ENCODE data around the gene PTPA. TPM values are rescaled to one million over a fixed set of nuclear protein-coding genes. Genes with fewer than 3 reads are reported as not detected.

The PTPA gene
- total RNA-seq, 1 experiment from 2014 or later: 182 TPM

- H3F3A ChIP-seq (ENCODE audit: insufficient read depth, low read depth): peaks cover 5% of the 10 kb centered on the region; the same call in 1 of the 2 replicates
- ChIA-PET POLR2A (ENCODE audit: unreplicated experiment) (interaction anchor here (0.6 kb wide), 2 partner anchors 921 to 1136 kb away, joined by 3 read pairs; no protein-coding TSS in a partner anchor), CTCF (interaction anchor here (0.5 kb wide), 1 partner anchor 684 kb away, joined by 3 read pairs; no protein-coding TSS in a partner anchor)
- H3K4me2 ChIP-seq: peak overlapping the region; percentile 91
- no peak overlapping the region for H3K27ac ChIP-seq
- H3K4me3 ChIP-seq: peak overlapping the region; percentile 73
- no peaks in the 10 kb centered on the region for H4K20me1 ChIP-seq (ENCODE audit: insufficient read depth)
- BruUV-seq (replicated peaks): no TSS peak
- H3K9me3 ChIP-seq (ENCODE audit: insufficient read depth, low read depth): no peaks in the 10 kb centered on the region
- DNase-seq: no peak
- H3K4me1 ChIP-seq (replicated peaks; ENCODE audit: insufficient read depth): peaks cover 27% of the 10 kb centered on the region
- no peaks in the 10 kb centered on the region for H3K9me2 ChIP-seq (ENCODE audit: insufficient read depth)
- H3K27me3 ChIP-seq (ENCODE audit: insufficient read depth, low read depth): no peaks in the 10 kb centered on the region
- peaks cover 33% of the 10 kb centered on the region for H3K79me2 ChIP-seq (ENCODE audit: low read depth)
- intact Hi-C loops (cut with micrococcal nuclease; ENCODE audit: unreplicated experiment): no loop called here
- TF ChIP-seq EZH2 (IDR thresholded peaks at IDR 0.05; ENCODE audit: low read depth) (no peak), CTCF (conservative IDR thresholded peaks at IDR 0.05) (no peak)
- peak overlapping the region; percentile 91; the same call in 1 of the 2 replicates for H2AFZ ChIP-seq
- no peaks in the 10 kb centered on the region for H3K36me3 ChIP-seq (ENCODE audit: low read depth)
Observed at GRCh38 chr9:129079829-129080228, 31.4 kb upstream of the PTPA start.

- no peaks in the 10 kb centered on the region for H3K36me3 ChIP-seq (ENCODE audit: low read depth)
- H3K27me3 ChIP-seq (ENCODE audit: insufficient read depth, low read depth): no peaks in the 10 kb centered on the region
- no peaks in the 10 kb centered on the region for H3K9me2 ChIP-seq (ENCODE audit: insufficient read depth)
- peaks cover 33% of the 10 kb centered on the region for H3K79me2 ChIP-seq (ENCODE audit: low read depth)
- H2AFZ ChIP-seq: peak overlapping the region; percentile 91
- H3K27ac ChIP-seq: no peak overlapping the region
- TF ChIP-seq EZH2 (IDR thresholded peaks at IDR 0.05; ENCODE audit: low read depth) (no peak), CTCF (conservative IDR thresholded peaks at IDR 0.05) (no peak)
- H3K4me3 ChIP-seq: peak overlapping the region; percentile 73
- H3K9me3 ChIP-seq (ENCODE audit: insufficient read depth, low read depth): no peaks in the 10 kb centered on the region
- H3K4me1 ChIP-seq (replicated peaks; ENCODE audit: insufficient read depth): peaks cover 27% of the 10 kb centered on the region
- POLR2A ChIA-PET (ENCODE audit: unreplicated experiment): interaction anchor here (0.6 kb wide), 3 partner anchors 11 to 1136 kb away, joined by 3 read pairs; no protein-coding TSS in a partner anchor
- peaks cover 5% of the 10 kb centered on the region; the same call in 1 of the 2 replicates for H3F3A ChIP-seq (ENCODE audit: insufficient read depth, low read depth)
- no peaks in the 10 kb centered on the region for H4K20me1 ChIP-seq (ENCODE audit: insufficient read depth)
- intact Hi-C loops (cut with micrococcal nuclease; ENCODE audit: unreplicated experiment): no loop called here
- peak overlapping the region; percentile 91 for H3K4me2 ChIP-seq
- BruUV-seq (replicated peaks): TSS peak; percentile 44
- no peak for DNase-seq
- CTCF ChIA-PET: interaction anchor here (0.5 kb wide), 1 partner anchor 684 kb away, joined by 3 read pairs; no protein-coding TSS in a partner anchor
Observed at GRCh38 chr9:129080298-129080600, 31.0 kb upstream of the PTPA start.

- CTCF ChIA-PET: interaction anchor here (0.7 to 1.4 kb wide), 2 partner anchors 17 to 53 kb away, joined by 3 to 6 read pairs; partner anchors contain the start of gene SH3GLB2
- POLR2A ChIA-PET (ENCODE audit: unreplicated experiment): interaction anchor here (0.5 to 0.7 kb wide), 4 partner anchors 11 to 363 kb away, joined by 3 to 8 read pairs (median 6); partner anchors contain the start of genes CRAT and PTPA
- Histone ChIP-seq H3K27ac (no peak within 1 kb of the TSS), H3K9me3 (ENCODE audit: insufficient read depth, low read depth) (no peaks in the 10 kb centered on the region), H3F3A (ENCODE audit: insufficient read depth, low read depth) (peaks cover 5% of the 10 kb centered on the region; the same call in 1 of the 2 replicates), H3K4me2 (peak within 1 kb of the TSS; percentile 91), H3K36me3 (ENCODE audit: low read depth) (no peaks in the 10 kb centered on the region), H2AFZ (peak within 1 kb of the TSS; percentile 91), H3K4me1 (replicated peaks; ENCODE audit: insufficient read depth) (peaks cover 27% of the 10 kb centered on the region), H3K4me3 (peak within 1 kb of the TSS; percentile 73), H3K27me3 (ENCODE audit: insufficient read depth, low read depth) (no peaks in the 10 kb centered on the region), H3K9me2 (ENCODE audit: insufficient read depth) (no peaks in the 10 kb centered on the region), H4K20me1 (ENCODE audit: insufficient read depth) (no peaks in the 10 kb centered on the region), H3K79me2 (ENCODE audit: low read depth) (peaks cover 33% of the 10 kb centered on the region)
- TF ChIP-seq CTCF (conservative IDR thresholded peaks at IDR 0.05) (no peak), EZH2 (IDR thresholded peaks at IDR 0.05; ENCODE audit: low read depth) (no peak)
- peak; percentile 99 to 100 for DNase-seq
- intact Hi-C loops (cut with micrococcal nuclease; ENCODE audit: unreplicated experiment): loop anchor here (1.0 kb wide), 4 partner anchors 28 to 54 kb away; partner anchors contain the start of genes CRAT and MIGA2
- no TSS peak for BruUV-seq (replicated peaks)
Observed at GRCh38 chr9:129080601-129081387, 30.4 kb upstream of the PTPA start, which contains the start of gene DOLPP1. TSS of gene DOLPP1 (plus strand) at chr9:129081111. CDS start at chr9:129081132, 21 bp downstream.

All from PC-9 (cell line).